ENCODE data around the gene SNIP1.

- TF ChIP-seq POLR2A (IDR thresholded peaks at IDR 0.05) (no peak), CTCF (IDR thresholded peaks at IDR 0.05) (no peak), EP300 (IDR thresholded peaks at IDR 0.05) (no peak), POLR2AphosphoS5 (IDR thresholded peaks at IDR 0.05) (no peak)
Observed at GRCh38 chr1:37575692-37576091, 21.6 kb upstream of the SNIP1 start.
